ENCODE results near the gene FAM174C. TPM values are rescaled to one million over a fixed set of nuclear protein-coding genes. Genes with fewer than 3 reads are reported as not detected.

The FAM174C gene
- total RNA-seq, result 10 to 100 TPM; 44.3 to 72.5 (median 58.2) TPM

GRCh38 chr19:1275260-1275975 is at the start of gene FAM174C:
Gene FAM174C (plus strand): TSS chr19:1275530. CDS start chr19:1275550, 20 bp downstream.
- Histone ChIP-seq H3K36me3 (peaks cover 54% of the 10 kb centered on the region), H3K4me1 (peaks cover 60% of the 10 kb centered on the region), H3K4me3 (peak within 1 kb of the TSS; percentile 57), H3K9me3 (no peaks in the 10 kb centered on the region), H3K27me3 (no peaks in the 10 kb centered on the region), H3K27ac (peak within 1 kb of the TSS; percentile 96)
- peak; percentile 97 to 99 for DNase-seq (ENCODE audit: low spot score in 2 of 2)
- 0% methylated on average over 18 of the region's 98 CpGs for WGBS
- TF ChIP-seq POLR2A (IDR thresholded peaks at IDR 0.05) (peak in 1 of 2 donors; percentile 68), POLR2AphosphoS5 (IDR thresholded peaks at IDR 0.05) (peak in 1 of 3 donors; percentile 60), CTCF (IDR thresholded peaks at IDR 0.05) (no peak)

DNA sequence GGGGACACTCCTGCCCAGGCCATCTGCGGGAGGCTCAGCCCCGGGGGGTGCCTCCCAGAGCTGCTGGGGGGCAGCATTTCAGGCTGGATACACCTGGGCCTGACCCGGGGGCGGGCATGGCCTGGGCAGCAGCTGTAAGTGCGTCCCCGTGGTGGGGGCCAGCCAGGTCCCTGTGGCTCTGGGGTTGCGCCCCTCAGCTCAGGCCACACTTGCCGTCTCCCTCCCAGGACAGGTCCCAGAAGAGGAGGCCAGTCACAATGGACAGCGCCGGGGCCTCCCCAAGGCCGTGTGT is 49.2 kb upstream of the FAM174C start:
- Histone ChIP-seq H3K27ac (no peak overlapping the region), H3K9me3 (no peaks in the 10 kb centered on the region), H3K4me3 (no peak overlapping the region), H3K36me3 (peaks cover 76% of the 10 kb centered on the region), H3K27me3 (no peaks in the 10 kb centered on the region), H3K4me1 (peaks cover 4% of the 10 kb centered on the region)
- TF ChIP-seq EP300 (IDR thresholded peaks at IDR 0.05) (no peak), CTCF (IDR thresholded peaks at IDR 0.05) (no peak), POLR2AphosphoS5 (IDR thresholded peaks at IDR 0.05) (no peak), POLR2A (IDR thresholded peaks at IDR 0.05) (no peak)
- WGBS, result 80% methylated on average over 4 of the region's 11 CpGs
- no peak for DNase-seq (ENCODE audit: low spot score in 2 of 2)

- Histone ChIP-seq H3K4me3 (no peak overlapping the region), H3K4me1 (peaks cover 7% of the 10 kb centered on the region), H3K36me3 (peaks cover 71% of the 10 kb centered on the region), H3K27ac (no peak overlapping the region), H3K9me3 (no peaks in the 10 kb centered on the region), H3K27me3 (no peaks in the 10 kb centered on the region)
- no CpG with 5 or more reads among the region's 50 CpGs for WGBS
- TF ChIP-seq EP300 (IDR thresholded peaks at IDR 0.05), result no peak
- TF ChIP-seq CTCF (IDR thresholded peaks at IDR 0.05), result no peak
- no peak for DNase-seq (ENCODE audit: low spot score in 2 of 2)
Observed at GRCh38 chr19:1226522-1227303, 48.6 kb upstream of the FAM174C start.

DNA sequence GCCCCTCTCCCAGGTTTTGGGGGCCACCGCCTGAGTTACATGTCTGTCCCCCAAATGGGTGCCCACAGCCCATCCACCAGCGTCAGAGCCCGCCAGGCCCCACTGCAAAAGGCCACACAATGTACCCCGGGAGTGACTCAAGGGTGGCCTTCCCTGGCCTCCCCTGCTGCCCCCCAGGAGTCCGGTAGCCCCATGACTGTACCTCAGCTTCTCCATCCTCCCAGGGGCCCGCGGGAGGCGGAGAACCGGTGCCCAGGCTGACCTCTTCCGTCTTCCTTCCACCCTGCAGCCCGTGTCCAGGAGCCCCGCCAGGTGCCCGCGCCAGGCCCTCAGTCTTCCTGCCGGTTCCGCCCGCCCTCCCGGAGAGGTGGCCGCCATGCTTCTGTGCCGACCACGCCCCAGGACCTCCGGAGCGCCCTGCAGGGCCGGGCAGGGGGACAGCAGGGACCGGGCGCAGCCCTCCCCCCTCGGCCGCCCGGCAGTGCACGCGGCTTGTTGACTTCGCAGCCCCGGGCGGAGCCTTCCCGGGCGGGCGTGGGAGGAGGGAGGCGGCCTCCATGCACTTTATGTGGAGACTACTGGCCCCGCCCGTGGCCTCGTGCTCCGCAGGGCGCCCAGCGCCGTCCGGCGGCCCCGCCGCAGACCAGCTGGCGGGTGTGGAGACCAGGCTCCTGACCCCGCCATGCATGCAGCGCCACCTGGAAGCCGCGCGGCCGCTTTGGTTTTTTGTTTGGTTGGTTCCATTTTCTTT is 47.9 kb upstream of the FAM174C start:
- WGBS, result 86% methylated on average over 41 of the region's 56 CpGs
- Histone ChIP-seq H3K9me3 (no peaks in the 10 kb centered on the region), H3K4me1 (peaks cover 14% of the 10 kb centered on the region), H3K27me3 (no peaks in the 10 kb centered on the region), H3K27ac (no peak overlapping the region), H3K36me3 (peaks cover 63% of the 10 kb centered on the region), H3K4me3 (no peak overlapping the region)
- no peak for DNase-seq (ENCODE audit: low spot score in 2 of 2)
- TF ChIP-seq POLR2AphosphoS5 (IDR thresholded peaks at IDR 0.05) (no peak), POLR2A (IDR thresholded peaks at IDR 0.05) (no peak), CTCF (IDR thresholded peaks at IDR 0.05) (no peak), EP300 (IDR thresholded peaks at IDR 0.05) (no peak)

All from suprapubic skin (tissue), 4 donors.